GM19372 (cell line): ENCODE data around the gene OGT.
"Not testable (repeated sequence)": the region's sequence is repeated elsewhere in the genome, so short reads cannot be mapped to it uniquely, and the experiment has no call there.

Experiments
- ATAC-seq: cut with Tn5 transposase; IDR thresholded peaks from one replicate; pipeline ENCODE4 v1.9.1; 2021; ENCODE audit warnings: mild to moderate bottlenecking, low read depth, moderate library complexity; ENCODE audit not compliant: unreplicated experiment

Gene OGT

GRCh38 chrX:71579136-71579989 is 46.5 kb downstream of the OGT start:
- no peak for ATAC-seq

DNA sequence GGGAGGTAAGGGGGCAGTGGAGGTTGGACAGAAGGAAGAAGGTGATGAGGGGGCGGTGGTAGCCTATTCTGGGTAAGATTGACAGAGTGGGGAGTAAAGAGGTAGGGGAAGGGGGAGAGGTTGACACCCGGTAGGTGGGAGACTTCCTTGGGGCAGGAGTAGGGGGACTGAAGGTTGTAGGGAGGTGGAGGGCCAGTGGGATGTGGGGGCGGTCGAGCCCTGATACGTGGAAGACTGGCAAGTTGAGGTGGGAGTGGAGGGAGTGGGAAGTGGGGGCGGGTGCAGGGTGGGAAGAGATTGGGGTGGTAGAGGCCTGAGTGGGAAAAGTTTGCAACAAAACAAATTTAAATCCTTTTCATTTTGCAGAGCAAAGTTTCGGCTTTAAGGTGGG is 47.1 kb downstream of the OGT start:
- ATAC-seq = no peak

DNA sequence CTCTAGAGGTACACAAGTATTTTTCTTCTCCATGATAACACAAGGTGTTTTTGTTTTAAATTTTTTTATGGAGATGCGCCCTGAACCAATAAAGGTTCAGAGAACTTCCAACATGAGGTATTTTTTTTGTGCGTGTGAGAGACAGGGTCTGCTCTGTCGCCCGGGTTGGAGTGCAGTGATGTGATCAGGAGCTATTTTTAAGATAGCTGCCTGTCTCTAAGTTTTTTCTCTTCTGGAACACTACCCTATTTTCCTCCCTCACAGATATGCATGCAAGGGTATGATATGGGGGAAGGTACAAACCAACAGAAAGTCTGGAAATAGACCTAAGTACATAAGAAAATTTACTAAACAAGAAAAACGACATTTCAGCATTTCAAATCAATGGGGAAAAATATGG is 48.3 kb downstream of the OGT start:
- ATAC-seq = no peak

- ATAC-seq = no peak
These were observed 54.0 kb downstream of the OGT start for GRCh38 chrX:71586929-71587328.

DNA sequence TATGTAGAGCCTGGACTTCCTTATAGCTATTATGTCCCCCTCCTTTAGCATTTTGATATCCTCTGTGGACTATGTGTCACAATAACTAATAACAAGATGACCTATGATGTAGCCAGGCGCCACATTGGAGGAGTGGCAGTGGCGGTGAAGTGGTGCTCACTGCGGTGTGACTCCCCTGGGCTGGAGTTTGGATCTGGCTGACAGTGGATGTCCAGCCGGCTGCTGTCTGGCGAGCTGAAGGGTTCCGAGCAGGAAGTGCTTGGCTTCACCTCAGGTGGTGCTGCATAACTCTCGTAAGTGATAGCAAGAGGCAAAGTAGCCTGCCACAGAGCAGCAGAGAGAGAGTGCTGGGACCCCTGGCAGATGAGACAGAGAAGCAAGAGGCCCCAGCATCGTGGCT is 60.3 kb downstream of the OGT start:
- not testable (repeated sequence) for ATAC-seq

GRCh38 chrX:71599965-71600364 is 67.1 kb downstream of the OGT start:
- no peak for ATAC-seq

DNA sequence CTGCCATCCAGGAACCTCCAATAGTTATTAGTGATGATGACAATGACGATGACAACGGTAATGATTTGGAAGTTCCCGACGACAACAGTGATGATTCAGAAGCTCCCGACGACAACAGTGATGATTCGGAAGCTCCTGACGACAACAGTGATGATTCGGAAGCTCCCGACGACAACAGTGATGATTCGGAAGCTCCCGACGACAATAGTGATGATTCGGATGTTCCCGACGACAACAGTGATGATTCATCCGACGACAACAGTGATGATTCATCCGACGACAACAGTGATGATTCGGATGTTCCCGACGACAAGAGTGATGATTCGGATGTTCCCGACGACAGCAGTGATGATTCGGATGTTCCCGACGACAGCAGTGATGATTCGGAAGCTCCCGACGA is 70.7 kb downstream of the OGT start:
- ATAC-seq = no peak

DNA sequence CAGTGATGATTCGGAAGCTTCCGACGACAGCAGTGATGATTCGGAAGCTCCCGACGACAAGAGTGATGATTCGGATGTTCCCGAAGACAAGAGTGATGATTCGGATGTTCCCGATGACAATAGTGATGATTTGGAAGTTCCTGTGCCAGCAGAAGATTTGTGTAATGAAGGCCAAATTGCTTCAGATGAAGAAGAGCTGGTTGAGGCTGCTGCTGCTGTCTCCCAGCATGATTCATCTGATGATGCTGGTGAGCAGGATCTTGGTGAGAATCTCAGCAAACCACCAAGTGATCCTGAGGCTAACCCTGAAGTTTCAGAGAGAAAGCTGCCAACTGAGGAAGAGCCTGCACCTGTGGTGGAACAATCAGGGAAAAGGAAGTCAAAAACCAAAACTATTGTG is 71.2 kb downstream of the OGT start:
- no peak for ATAC-seq

GRCh38 chrX:71604796-71605568 is 72.1 kb downstream of the OGT start:
- ATAC-seq = no peak

GRCh38 chrX:71606536-71607216 is 73.8 kb downstream of the OGT start:
- no peak for ATAC-seq

GRCh38 chrX:71607488-71607887 is 74.6 kb downstream of the OGT start:
- no peak for ATAC-seq

GRCh38 chrX:71609095-71609750 is 76.3 kb downstream of the OGT start:
- no peak for ATAC-seq

DNA sequence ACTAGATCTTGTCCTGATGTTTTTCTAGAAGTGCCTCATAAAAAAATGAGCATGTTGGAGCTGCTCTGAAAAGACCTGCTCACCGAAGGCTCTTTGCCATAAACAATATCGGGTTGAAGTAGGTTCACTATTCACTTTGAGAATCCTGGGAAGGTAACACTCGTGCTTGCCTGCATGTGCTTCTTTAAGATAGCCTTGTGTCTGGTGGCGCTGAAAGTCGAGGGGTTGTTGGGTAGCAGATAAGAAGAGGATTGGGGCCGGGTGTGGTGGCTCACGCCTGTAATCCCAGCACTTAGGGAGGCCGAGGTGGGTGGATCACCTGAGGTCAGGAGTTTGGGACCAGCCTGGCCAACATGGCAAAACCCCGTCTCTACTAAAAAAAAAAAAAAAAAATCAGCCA is 78.8 kb downstream of the OGT start:
- ATAC-seq = not testable (repeated sequence)

GRCh38 chrX:71612256-71612655 is 79.4 kb downstream of the OGT start:
- ATAC-seq = no peak

DNA sequence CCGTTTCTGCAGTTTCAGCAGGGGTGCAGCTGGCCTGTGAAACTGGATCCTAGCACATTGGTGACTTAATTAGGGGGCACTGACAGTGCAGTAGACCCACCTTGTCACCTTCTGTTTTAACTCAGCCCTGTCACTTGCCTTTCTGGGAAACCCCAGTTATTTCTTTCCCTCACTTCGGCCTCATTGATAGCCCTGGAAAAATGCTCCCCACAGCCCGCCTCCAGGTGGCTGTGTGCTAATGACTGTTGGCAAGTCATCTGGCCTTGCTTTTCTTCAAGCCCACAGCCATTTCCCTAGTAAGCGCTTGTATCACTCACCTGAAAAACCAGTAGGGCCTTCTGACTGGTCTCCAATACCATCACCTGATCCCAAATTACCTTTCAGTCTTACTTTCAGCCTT is 82.2 kb downstream of the OGT start:
- ATAC-seq = no peak

DNA sequence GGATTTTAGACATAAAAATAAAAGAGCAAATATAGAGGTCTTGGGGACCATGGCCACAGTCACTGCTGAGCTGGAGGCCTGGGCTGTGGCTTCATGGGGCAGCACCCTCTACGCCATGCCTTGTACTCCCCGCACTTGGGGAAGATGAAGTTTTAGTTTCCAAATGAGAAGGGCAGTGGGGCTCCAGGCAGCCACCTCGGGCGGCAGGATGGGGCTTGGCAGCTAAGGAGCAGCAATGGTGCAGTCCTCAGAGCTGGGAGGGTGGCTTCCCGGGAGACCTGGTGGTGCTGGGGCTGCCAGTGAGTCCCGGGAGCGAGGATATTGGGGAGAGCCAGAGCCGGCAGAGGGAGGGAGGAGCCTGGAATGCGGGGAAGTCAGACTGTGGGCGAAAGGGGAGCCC is 83.0 kb downstream of the OGT start:
- no peak for ATAC-seq

DNA sequence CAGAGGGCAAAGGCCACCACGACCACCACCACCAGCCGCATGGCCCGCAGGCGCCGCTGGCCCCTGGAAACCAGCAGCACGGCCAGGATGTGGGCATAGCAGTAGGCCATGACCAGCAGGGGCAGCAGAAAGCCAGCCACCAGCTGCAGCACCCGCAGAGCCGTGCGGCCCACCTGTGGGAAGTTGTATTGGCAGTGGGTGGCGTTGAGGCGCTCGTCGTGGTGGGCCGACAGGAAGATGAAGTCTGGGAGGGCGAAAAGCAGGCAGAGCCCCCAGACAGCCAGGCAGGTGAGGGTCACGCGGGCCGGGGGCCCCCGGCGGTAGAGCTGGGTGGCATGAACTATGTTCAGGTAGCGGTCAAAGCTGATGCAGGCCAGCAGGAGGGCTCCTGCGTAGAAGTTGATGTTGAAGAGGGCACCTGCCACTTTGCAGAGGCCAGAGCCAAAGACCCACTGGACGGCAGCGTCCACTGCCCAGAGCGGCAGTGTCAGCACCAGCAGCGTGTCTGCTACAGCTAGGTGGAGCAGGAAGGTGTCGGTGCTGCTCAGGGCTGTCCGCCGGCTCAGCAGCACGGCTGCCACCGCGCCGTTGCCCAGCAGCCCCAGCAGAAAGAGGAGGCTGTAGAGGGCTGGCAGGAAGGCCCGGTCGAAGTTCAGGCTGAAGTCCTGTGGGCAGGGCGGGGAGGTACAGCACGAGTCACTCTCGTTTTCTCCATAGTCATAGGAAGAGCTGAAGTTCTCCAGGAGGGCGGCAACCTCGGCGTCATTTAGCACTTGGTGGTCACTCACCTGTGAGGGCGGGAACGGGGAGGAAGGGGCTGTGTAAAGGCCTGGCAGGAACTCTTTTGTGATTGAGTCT is 84.0 kb downstream of the OGT start:
- ATAC-seq = no peak

DNA sequence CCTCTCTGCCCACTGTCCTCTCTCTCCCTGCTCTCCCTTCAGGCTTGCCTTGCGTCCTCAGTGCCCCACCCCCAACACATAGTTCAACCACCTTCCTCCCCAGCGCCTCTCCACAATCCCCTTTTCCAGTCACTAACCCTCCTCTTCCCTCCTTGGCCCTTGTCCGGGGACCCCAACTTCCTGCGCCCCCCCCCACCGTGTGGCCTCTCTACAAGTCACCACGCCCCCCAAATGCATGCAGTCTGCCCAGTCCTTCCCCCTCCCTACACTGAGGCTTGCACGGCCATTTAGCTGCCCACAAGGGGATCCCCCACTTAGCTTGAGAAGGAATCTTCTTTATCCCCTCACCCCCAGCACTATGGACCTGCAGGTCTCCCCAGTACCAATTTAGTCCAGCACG is 84.8 kb downstream of the OGT start:
- ATAC-seq = no peak

DNA sequence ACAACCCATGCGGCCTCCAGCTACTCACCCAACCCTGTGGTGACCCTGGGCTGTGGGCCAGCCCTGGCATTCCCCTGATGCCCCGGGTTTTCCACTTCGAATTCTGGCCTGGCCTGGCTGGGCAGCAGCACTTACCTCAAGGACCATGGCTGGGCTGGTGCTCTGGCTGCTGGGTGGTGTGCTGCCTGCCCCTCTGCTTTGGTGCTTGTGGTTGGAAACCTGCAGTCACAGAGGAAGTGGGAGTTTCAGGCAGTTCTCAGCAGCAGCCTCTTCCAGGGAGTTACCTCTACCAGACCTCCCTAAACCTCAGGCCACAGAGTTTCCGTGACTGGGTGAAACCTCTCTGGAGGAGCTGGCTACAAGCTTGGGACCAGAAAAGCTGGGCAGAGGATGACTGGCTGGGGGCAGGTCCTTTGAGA is 85.4 kb downstream of the OGT start, which contains the start of gene CXCR3:
CXCR3 (minus strand) TSS at position 209 of the 419 bp plus-strand sequence; CDS start at position 147, 62 bp downstream.
- ATAC-seq = peak; percentile 43

DNA sequence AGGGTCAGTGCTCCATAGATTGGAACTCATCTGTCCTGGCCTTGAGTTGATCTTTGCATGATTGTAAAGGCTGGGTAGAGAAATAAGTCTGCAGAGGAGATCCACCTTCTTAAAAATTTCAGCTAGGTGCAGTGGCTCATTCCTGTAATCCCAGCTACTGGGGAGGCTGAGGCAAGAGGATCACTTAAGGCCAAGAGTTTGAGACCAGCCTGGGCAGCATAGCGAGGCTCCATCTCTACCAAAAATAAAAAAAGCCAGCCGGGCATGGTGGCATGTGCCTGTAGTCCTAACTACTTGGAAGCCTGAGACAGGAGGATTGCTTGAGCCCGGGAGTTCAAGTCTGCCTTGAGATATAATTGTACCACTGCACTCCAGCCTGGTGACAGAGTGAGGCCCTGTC is 85.9 kb downstream of the OGT start:
- ATAC-seq = no peak
